GM21423 (cell line): ENCODE results near the gene MPL.
"Not testable (repeated sequence)": the region's sequence is repeated elsewhere in the genome, so short reads cannot be mapped to it uniquely, and the experiment has no call there.

Experiments used
- ATAC-seq: cut with Tn5 transposase; IDR thresholded peaks from one replicate; pipeline ENCODE4 v1.9.1; 2021; ENCODE audit warnings: mild to moderate bottlenecking, moderate library complexity; ENCODE audit not compliant: unreplicated experiment

Gene MPL

DNA sequence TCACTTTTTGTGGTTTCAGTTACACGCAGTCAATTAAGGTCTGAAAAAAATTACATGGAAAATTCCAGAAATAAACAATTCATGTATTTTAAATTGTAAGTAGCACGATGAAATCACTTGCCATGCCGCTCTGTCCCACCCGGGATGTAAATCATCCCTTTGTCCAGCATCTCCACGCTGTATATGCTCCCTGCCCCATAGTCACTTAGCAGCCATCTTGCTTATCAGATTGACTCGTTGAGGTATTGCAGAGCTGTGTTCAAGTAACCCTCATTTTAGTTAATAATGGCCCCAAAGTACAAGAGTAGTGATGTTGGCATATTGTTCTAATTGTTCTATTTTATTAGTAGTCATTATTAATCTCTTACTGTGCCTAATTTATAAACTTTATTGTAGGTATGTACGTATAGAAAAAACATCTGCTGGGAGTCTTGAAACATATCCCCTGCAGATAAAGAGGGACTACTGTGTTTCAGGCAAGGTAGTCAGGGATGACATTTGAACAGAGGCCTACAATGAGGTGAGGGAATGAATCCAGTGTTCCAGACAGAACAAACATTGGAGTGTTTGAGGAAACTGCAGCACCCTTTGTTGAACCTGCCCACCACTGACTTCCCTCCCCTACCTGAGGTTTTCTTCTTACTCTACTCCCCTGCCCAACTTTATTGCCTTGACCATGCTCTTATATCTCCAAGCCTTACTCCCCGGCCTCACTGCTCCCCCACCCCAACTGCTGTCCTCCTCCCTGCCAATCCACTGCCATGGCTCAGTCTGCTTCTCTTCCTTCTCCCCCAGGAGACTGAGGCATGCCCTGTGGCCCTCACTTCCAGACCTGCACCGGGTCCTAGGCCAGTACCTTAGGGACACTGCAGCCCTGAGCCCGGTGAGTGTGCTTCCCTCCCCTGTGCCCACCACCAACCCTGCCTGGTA is 14.1 kb downstream of the MPL start:
- no peak for ATAC-seq

DNA sequence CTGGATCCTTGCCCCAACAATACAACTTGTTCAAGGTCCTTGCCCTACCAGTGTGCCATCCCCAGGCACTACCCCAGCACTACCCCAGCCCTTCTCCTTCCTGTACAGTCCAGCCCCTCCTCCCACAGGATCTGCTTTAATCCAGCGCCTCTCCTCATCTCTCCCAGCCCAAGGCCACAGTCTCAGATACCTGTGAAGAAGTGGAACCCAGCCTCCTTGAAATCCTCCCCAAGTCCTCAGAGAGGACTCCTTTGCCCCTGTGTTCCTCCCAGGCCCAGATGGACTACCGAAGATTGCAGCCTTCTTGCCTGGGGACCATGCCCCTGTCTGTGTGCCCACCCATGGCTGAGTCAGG is 14.7 kb downstream of the MPL start:
- ATAC-seq, result no peak

DNA sequence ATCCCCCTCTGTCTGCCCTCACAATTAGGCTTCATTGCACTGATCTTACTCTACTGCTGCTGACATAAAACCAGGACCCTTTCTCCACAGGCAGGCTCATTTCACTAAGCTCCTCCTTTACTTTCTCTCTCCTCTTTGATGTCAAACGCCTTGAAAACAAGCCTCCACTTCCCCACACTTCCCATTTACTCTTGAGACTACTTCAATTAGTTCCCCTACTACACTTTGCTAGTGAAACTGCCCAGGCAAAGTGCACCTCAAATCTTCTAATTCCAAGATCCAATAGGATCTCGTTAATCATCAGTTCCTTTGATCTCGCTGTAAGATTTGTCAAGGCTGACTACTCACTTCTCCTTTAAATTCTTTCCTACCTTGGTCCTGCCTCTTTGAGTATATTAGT is 15.3 kb downstream of the MPL start:
- no peak for ATAC-seq

DNA sequence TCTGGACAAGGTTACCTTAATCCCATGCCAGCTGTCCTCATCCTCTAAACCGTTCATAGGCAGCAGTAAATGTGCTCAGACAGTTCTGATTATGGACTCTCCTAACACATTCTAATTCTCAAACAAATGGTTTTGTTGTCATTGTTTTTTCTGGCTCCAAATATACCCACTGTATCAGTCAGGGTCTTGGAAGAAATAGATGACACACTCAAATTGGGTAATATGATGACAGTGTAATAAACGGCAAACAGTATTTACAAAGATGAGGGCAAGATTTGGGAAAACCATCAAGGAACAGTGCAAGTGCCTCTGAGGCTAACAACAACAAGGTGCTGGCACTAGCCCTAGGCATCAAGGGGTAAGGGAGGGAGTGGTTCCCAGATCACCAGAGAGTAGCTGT is 16.9 kb downstream of the MPL start:
- ATAC-seq, result no peak

DNA sequence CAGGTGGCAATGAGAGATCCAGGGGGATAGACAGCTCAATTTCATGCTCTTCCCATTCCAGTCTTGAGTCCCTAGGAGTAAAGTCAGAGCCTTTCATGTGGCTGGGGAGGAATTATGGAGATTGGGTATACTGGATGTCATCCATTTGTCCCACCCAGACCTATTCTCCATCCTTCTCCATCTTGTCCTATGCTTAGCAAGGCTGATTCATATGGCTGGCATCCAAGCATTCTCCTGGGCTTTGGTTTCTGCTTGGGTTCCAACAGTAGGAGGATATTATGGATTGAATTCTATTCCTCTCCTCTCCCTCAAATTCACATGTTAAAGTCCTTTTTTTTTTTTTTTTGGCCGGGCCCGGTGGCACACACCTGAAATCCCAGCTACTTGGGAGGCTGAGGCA is 17.3 kb downstream of the MPL start:
- no peak for ATAC-seq

DNA sequence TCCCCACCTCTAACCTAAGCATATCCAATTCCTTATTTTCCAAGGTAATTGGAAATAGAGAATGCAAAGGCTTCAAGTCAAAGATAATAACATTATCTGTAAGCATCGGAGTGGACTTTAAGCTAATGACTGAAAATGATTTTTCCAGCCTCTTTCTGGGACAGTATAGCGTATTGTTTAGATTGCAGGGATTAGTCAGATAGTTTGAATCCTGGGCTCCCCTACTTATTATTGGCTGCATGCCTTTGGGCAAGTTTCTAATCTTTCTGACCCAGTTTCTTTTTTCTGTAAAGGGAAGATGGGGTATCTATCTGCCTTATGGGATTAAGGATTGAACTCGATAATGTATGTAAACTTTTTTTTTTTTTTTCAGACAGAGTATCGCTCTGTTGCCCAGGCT is 19.6 kb downstream of the MPL start:
- no peak for ATAC-seq

DNA sequence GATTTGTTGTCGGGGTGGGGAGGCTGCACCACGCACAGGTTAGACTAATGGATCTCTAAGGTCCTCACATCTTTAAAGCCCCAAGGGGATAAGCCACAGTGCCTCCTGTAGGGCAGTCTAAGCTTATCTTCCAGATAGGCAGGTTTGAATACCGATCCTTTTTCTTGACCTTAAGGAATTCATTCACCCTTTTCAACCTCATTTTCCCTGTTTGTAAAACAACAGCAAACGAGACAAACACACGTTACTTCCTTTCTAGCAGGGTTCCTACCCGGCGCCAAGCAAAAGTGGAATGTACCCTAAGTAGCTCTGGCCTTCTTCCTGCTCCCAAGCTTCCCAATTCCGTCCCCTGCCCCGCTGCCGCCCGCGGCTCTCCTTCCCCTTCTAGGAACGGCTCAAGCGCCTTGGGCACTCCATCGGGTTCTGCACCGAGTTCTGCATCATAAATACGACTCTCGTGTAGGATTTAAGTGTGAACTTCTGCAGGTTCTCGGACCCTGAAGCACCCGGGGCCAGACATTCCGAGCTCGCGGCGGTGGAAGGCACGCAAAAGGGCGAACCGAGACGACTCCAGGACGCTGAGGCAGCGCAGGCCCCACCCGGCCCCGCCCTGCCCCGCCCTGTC is 20.6 kb downstream of the MPL start:
- ATAC-seq, result peak; percentile 9

DNA sequence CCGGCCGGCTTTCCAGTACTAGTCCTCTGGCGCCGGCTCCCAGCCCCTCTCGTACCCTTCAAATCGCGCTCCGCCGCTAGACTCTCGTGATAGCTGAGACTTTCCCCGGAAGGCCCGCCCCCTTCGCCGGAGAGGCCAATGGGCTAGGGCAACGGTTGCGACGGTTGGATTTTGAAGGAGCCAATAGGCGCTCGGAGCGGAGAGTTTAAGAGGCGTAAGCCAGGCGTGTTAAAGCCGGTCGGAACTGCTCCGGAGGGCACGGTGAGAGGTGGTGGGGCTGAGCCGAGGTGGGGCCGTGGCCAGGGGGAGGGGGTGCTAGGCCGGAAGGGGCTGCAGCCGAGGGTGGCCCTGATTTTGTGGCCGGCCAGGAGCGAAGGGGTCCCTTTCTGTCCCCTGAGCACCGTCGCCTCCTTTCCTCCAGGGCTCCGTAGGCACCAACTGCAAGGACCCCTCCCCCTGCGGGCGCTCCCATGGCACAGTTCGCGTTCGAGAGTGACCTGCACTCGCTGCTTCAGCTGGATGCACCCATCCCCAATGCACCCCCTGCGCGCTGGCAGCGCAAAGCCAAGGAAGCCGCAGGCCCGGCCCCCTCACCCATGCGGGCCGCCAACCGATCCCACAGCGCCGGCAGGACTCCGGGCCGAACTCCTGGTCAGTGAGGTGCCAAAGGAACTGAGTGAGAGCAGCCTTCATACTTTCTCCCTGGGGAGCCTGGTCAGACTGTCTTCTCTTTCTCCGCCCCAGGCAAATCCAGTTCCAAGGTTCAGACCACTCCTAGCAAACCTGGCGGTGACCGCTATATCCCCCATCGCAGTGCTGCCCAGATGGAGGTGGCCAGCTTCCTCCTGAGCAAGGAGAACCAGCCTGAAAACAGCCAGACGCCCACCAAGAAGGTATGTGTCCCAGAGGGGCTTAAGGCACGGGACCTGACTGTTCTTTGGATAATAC is 21.4 kb downstream of the MPL start, which contains the start of gene CDC20:
TSS of gene CDC20 (plus strand) at position 236 of the 948 bp plus-strand sequence. CDS start at position 471, 235 bp downstream.
- ATAC-seq, result peak; percentile 96

DNA sequence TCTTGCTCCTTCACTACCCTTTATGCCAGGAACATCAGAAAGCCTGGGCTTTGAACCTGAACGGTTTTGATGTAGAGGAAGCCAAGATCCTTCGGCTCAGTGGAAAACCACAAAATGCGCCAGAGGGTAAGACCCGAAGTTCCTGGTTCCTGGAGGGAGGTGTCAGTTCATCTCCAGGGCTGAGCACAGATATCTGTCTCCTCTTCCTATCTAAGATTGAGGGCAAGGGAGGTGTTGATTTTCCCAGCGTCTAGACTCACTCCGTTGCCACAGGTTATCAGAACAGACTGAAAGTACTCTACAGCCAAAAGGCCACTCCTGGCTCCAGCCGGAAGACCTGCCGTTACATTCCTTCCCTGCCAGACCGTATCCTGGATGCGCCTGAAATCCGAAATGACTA is 22.1 kb downstream of the MPL start:
- no peak for ATAC-seq

DNA sequence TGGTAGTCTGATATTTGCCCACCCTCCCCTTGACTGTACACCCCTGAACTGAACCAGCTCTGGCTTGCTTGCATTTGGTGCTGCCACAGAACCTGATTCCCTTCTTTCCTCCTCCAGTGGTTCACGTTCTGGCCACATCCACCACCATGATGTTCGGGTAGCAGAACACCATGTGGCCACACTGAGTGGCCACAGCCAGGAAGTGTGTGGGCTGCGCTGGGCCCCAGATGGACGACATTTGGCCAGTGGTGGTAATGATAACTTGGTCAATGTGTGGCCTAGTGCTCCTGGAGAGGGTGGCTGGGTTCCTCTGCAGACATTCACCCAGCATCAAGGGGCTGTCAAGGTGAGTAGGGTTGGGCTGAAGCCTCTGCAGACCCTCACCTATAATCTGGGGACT is 23.0 kb downstream of the MPL start:
- ATAC-seq, result no peak

DNA sequence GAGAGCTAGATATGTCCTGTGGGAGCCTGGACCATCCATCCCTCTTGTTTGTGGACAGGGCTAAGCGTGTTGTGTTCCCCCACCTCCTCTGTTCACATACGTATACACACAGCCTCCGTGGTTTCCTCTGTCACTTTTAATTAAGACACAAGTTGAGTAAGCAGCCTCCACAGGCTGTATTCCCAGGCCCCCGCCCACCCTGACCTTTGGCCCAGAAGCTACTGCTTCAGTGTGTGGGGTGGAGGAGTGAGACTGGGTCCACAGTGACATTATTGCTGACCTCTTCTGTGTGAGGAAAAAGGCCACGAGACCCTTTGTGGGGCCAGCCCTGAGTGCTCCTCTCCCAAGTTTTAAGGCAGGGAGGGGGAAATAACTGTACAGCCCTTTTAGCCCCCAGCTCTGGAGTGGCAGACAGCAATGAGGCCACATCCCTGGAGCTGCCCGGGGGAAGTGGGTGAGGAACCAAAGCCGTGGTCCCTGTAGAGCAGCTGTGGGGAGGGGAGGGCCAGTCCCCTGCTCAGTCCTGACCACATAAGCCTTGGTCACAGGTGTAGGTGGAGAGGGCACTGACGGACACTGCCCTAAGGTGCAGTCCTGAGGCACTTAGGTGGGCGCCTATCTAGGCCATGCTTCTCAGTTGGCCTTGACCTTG is 25.8 kb downstream of the MPL start:
- no peak for ATAC-seq

DNA sequence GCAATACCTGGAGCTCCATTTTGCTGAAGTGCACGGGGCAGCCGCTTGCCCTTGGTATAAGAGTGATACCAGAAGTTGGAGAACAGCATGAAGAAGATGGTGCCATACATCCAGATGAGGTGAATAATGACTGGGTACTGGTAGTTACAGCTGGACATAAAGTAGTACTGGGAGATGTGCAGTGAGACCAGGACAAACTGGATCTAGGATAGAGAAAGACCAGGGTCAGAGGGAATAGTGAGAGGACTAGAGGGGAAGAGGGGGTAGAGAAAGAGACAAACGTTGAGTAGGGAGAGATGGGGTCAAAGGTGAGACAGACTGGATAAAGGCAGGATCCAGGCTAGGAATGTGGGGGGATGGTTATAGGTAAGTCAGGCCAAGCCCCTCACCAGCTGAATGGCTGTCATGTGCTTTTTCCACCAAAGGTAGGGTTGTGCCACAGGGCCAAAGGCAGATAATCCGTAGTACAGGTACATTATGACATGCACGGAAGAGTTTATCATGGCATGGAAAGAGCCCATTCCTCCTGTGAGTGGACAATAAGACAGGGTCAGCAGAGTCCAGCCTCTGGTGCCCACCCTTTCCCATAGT is 26.4 kb downstream of the MPL start:
- no peak for ATAC-seq

DNA sequence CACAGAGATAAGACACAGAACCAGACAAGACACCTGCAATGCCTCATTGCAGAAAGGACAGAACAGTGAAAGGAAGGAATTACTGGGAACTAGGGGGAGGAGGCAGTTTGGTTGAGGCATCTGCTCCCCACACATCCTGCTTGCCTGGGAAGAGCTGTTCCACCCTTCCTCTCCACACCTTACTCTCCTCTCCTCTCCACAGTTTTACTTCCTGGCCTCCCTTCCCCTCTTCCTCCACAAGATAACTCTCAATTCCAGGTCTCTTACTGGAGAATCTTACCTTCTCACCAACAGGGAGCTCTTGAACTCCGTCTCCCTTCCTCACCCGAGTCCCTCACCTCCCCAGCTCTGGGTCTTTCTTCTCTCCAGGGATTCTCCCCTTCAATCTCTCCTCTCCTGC is 28.1 kb downstream of the MPL start:
- ATAC-seq, result no peak

DNA sequence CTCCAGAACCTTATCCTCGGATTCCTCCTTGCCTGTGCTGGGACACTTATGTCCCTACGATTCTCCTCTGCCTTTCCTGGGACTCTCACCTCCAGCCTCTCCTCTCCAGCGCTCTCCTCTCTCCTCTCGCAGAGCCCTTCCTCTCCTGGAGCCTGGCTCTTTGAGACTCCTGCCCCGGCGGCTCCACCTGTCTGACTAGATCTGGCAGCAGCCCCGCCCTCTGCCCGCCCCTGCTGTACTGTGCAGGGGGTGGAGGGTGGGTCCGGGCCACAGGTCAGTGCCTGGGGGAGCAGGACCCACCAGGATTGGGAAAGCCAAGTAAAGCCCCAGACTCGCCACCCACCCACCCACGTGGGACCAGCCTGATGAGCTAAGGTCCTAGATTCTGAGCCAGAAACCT is 28.6 kb downstream of the MPL start:
- no peak for ATAC-seq

DNA sequence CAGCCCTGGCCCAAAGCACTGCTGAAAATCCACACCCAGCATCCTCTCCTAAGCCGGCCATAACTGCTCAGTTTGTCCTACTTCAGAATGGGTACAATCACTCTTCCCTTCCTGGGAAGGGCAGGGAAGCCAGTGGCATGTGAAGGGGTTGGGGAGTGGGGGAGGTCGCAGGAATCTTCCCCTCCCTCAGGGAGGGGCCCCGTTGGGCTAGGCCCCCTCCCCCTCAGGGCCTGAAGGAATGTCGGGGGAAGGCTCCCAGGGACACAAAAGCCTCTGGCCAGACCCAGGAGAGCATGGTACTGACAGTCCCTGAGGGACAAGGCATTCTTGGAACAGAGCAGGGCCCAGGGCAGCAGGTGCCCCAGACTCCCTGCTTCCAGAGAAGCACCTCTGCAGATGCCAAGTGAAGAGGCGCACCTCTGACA is 29.0 kb downstream of the MPL start:
- no peak for ATAC-seq

DNA sequence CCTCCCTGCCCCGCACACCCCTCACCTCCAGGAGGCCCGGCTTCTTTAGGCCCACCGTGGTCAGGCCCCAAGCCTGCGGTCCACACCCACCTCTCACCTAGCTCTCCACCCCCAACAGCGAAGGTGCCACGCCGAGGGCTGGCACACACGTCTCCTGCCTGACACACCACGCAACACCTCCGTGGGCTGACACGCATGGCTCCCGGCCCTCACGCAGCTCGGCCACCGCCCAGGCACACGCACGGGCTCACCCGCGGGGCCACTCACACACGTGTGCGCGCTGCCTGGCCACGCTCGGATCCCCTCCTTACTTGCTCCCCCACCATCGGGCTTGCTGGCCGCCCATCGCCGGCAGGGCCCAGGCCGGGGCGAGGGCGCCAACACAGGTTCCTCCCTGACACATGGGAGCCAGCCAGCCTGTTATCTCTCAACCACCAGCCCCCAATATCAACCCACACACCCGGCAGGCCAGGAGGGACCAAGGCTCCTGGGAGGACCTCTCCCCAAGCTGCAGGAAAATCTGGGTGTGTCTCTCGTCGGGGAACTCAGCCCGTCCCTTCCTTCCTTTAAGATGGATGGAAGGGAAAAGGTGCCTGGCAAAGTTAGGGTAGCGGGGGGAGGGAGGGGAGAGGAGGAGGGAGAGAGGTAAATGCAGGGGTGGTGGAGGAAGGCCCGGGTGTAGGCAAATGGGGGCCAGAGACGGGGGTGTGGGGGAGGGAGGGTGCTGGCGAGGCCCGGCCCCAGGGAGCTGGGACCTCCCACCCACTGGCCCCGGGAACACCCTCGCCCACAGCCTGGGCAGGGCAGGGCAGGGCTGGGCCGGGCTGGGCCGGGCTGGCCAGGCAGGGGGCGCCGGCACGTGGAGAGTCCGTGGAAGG is 29.6 kb downstream of the MPL start:
- ATAC-seq, result no peak

DNA sequence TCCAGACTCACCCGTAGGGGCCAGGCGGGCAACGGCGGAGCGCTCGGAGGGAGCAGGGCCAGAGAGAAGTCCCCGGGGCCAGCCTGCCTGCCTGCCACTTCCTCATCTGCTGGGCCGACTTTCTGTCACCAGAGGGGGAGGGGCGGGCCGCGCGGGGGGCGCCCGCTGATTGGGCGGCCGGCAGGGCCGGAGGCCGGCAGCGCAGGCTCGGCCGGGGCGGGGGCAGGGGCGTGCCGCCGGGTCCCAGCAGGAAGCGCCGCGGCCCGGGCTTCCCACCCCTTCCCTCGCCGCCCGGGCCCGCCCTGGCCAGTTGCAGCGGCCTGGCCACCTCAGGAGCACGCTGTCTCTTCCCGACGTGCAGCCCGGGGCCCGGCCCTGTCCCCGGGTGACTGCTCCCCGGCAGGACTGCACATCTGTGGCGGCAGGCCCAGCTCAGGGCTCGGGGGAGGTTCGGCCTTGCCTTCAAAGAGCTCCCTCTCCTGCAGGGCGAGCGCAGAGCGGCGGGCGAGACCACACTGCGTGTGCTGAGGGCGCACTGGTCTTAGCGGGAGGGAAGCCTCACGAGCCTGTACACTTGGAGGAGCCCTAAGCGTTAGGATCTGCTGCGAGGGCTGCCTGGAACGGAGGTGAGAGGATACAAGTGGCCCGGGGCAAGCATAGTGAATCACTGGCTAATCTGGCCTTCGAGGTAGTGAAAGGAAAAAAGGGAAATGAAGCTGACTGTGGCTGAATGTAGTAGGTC is 30.5 kb downstream of the MPL start, which contains the start of gene ELOVL1:
TSS of gene ELOVL1 (minus strand) at position 108 of the 742 bp plus-strand sequence. CDS start 2,402 bp downstream, outside the sequence.
- ATAC-seq, result peak; percentile 76

DNA sequence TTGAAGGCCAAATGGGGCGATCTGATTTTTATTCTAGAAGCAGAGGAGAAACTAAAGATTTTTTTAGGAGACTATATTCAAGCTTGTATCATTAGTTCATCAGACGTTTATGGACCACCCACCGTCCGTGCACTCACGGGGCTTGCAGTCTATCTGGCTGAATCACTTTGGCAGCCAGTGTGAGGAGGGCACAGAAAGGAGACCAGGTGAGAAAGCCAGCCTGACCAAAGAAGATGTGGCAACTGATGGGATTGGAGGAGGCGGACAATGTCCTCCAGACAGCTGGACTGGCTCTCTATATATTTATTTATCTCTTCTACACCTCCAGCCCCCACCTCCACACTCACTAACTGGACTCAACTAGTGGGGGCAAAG is 31.0 kb downstream of the MPL start:
- ATAC-seq, result no peak

DNA sequence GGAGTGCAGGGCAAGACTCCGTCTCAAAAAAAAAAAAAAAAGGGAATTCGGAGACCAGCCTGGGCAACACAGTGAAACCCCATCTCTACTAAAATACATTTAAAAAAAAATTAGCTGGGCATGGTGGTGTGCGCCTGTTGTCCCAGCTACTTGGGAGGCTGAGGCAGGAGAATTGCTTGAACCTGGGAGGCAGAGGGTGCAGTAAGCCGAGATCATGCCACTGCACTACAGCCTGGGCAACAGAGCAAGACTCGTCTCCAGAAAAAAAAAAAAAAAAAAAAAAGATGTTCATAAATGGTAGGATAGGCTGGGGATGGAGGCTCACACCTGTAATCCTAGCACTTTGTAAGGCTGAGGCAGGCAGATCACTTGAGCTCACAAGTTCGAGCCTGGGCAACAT is 32.2 kb downstream of the MPL start:
- not testable (repeated sequence) for ATAC-seq
